ENCODE measurements around the gene SPG7. TPM values are rescaled to one million over a fixed set of nuclear protein-coding genes. Genes with fewer than 3 reads are reported as not detected.

SPG7 gene
- total and polyA plus RNA-seq, 9 of the 15 experiments (the other 6 are each of a cell fraction or from before 2014, with no cell fraction given): 5.8 to 89.1 (median 49.4) TPM

DNA sequence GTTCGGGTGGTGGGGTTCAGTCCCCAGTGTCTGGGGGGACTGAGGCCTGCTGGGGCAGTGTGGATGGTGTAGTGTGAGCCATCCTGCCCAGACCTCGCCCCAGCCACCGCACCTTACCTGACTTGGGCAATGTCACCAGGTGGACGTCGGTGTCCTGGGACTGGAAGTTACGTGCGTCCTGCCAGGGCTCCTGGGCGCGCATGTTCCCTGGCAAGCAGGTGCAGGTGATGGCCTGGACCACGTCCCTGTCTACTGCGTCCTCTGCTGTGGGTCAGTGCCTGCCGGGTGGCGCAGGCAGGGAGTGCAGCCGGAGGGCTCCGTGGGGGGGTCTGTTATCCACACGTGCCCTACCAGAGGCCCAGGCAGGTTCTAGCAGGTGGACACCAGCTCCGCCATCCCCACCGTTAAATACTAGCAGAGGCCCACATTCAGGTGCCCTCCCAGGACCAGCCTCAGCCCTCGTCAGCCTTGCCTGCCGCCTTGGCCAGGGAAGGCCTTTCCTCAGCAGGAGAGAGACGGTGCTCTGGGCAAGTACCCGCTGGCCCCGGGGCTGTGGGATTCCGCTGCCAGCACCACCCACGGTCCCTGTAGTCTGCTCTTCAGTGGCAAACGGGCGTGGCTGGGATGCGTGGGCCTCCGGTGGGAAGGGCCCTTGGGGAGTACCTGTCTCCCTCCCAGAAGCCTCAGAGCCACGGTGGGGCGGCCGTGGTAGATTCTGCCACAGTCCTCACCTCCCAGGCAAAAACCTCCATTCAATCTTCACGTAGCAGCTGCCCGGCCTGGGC lies 97.2 kb downstream of the SPG7 start (continued):
- TF ChIP-seq ZSCAN32 (CRISPR knock-in tag; IDR thresholded peaks at IDR 0.05) (no peak), CTBP1 (IDR thresholded peaks at IDR 0.05; ENCODE audit: borderline replicate concordance) (no peak), FOXM1 (IDR thresholded peaks at IDR 0.05; ENCODE audit: low read depth) (no peak), FOXM1 (CRISPR knock-in tag; IDR thresholded peaks at IDR 0.05; ENCODE audit: low read depth) (no peak)
- TF ChIP-seq, protein P1, sequence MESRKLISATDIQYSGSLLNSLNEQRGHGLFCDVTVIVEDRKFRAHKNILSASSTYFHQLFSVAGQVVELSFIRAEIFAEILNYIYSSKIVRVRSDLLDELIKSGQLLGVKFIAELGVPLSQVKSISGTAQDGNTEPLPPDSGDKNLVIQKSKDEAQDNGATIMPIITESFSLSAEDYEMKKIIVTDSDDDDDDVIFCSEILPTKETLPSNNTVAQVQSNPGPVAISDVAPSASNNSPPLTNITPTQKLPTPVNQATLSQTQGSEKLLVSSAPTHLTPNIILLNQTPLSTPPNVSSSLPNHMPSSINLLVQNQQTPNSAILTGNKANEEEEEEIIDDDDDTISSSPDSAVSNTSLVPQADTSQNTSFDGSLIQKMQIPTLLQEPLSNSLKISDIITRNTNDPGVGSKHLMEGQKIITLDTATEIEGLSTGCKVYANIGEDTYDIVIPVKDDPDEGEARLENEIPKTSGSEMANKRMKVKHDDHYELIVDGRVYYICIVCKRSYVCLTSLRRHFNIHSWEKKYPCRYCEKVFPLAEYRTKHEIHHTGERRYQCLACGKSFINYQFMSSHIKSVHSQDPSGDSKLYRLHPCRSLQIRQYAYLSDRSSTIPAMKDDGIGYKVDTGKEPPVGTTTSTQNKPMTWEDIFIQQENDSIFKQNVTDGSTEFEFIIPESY (CRISPR knock-in tag; IDR thresholded peaks at IDR 0.05): no peak
- TF ChIP-seq, protein P2, sequence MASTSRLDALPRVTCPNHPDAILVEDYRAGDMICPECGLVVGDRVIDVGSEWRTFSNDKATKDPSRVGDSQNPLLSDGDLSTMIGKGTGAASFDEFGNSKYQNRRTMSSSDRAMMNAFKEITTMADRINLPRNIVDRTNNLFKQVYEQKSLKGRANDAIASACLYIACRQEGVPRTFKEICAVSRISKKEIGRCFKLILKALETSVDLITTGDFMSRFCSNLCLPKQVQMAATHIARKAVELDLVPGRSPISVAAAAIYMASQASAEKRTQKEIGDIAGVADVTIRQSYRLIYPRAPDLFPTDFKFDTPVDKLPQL (IDR thresholded peaks at IDR 0.05; ENCODE audit: extremely low read depth, insufficient read length): no peak

DNA sequence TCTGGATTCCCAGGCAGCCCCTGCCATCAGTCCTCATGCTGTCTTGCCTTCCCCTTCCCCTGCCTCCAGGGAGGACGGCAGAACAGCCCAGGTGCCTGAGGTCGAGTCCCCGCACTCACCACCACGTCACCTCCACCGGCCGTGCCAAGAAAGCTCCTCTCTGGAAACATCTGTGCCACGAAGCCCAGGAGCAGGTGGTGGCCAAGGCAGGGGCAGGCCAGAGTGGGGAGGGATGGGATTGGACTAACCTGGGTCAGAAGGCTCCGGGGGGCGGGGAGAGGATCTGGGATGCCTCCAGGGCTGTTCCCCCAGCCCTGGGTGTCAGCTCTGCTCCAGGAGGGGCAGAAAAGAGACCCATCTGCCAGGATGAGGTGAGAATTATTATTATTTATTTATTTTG lies 97.8 kb downstream of the SPG7 start:
- Histone ChIP-seq H4K20me1 (replicated peaks; ENCODE audit: control insufficient read depth, insufficient read depth, low read length) (0 out of 2 replicates have a peak, but pooled peaks cover 5% of the 10 kb centered on the region), H3K9ac (ENCODE audit: insufficient read depth in 1 of 2, low read depth in 2 of 2, low read length in 2 of 2) (no peak overlapping the region; a peak in 1 of 4 replicates), H3K27me3 (ENCODE audit: control insufficient read depth in 2 of 2, insufficient read depth in 2 of 2, low read length in 2 of 2) (no peaks in the 10 kb centered on the region), H3K4me3 (no peak overlapping the region), H3K9me3 (replicated peaks; ENCODE audit: control insufficient read depth, insufficient read depth, low read depth, low read length) (no peaks in the 10 kb centered on the region), H3K9me1 (ENCODE audit: control insufficient read depth, insufficient read depth, low read length) (no peaks in the 10 kb centered on the region), H3K36me3 (ENCODE audit: control insufficient read depth, insufficient read depth, low read length) (no peaks in the 10 kb centered on the region), H3K79me2 (ENCODE audit: control insufficient read depth, insufficient read depth, low read length) (no peaks in the 10 kb centered on the region), H3K4me2 (ENCODE audit: insufficient read depth, low read length) (no peak overlapping the region), H3K4me1 (replicated peaks in 1 of 2; ENCODE audit: control insufficient read depth in 2 of 2, insufficient read depth in 2 of 2, low read length in 2 of 2) (peaks cover 19 to 53% of the 10 kb centered on the region in 2 experiments; a peak in 4 of 5 replicates), H3K27ac (ENCODE audit: extremely low read depth, low read depth, low read length) (no peak overlapping the region), H2AFZ (ENCODE audit: low read depth, low read length) (no peak overlapping the region)
- DNase-seq (ENCODE audit: extremely low read depth in 1 of 4, low spot score in 3 of 4) (no peak), FAIRE-seq (no peak), ATAC-seq (no peak)
- POLR2A ChIA-PET: interaction anchor here (0.7 kb wide), 1 partner anchor 27 kb away, joined by 3 read pairs; no protein-coding TSS in a partner anchor
- WGBS (ENCODE audit: insufficient coverage, low coverage, missing lambda C conversion rate): 73% methylated on average over 5 of the region's 9 CpGs
- intact Hi-C loops (cut with micrococcal nuclease) (no loop called here), in situ Hi-C loops (cut with MboI) (no loop called here)
- no TSS peak for BruUV-seq (replicated peaks)
- CTCF ChIA-PET (ENCODE audit: low intra/inter-chr PET ratio): no interaction called here
- TF ChIP-seq RFX5 (IDR thresholded peaks at IDR 0.05; ENCODE audit: low read depth, low read length): no peak
- no peak for TF ChIP-seq TCF3 (CRISPR knock-in tag; IDR thresholded peaks at IDR 0.05)
- no peak for TF ChIP-seq ZNF695 (CRISPR knock-in tag; IDR thresholded peaks at IDR 0.05)
- TF ChIP-seq LCOR (CRISPR knock-in tag; IDR thresholded peaks at IDR 0.05): no peak
- TF ChIP-seq YBX1 (IDR thresholded peaks at IDR 0.05): no peak
- TF ChIP-seq ZNF354B (CRISPR knock-in tag; IDR thresholded peaks at IDR 0.05): no peak
- TF ChIP-seq, protein P3, sequence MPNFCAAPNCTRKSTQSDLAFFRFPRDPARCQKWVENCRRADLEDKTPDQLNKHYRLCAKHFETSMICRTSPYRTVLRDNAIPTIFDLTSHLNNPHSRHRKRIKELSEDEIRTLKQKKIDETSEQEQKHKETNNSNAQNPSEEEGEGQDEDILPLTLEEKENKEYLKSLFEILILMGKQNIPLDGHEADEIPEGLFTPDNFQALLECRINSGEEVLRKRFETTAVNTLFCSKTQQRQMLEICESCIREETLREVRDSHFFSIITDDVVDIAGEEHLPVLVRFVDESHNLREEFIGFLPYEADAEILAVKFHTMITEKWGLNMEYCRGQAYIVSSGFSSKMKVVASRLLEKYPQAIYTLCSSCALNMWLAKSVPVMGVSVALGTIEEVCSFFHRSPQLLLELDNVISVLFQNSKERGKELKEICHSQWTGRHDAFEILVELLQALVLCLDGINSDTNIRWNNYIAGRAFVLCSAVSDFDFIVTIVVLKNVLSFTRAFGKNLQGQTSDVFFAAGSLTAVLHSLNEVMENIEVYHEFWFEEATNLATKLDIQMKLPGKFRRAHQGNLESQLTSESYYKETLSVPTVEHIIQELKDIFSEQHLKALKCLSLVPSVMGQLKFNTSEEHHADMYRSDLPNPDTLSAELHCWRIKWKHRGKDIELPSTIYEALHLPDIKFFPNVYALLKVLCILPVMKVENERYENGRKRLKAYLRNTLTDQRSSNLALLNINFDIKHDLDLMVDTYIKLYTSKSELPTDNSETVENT (CRISPR knock-in tag; IDR thresholded peaks at IDR 0.05): no peak
- TF ChIP-seq TAF9B (IDR thresholded peaks at IDR 0.05; ENCODE audit: partially characterized antibody): no peak
- TF ChIP-seq CTBP1 (IDR thresholded peaks at IDR 0.05; ENCODE audit: borderline replicate concordance): no peak
- no peak for TF ChIP-seq CCNT2 (IDR thresholded peaks at IDR 0.05; ENCODE audit: borderline replicate concordance, extremely low read depth, insufficient read length, low read depth, low read length)
- TF ChIP-seq, protein P4, sequence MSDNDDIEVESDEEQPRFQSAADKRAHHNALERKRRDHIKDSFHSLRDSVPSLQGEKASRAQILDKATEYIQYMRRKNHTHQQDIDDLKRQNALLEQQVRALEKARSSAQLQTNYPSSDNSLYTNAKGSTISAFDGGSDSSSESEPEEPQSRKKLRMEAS (CRISPR knock-in tag; IDR thresholded peaks at IDR 0.05): no peak
